NAMALWA (cell line): ENCODE results near the gene CAMK1D.
A peak's percentile ranks its signal among the peaks of the same experiment; 100 is the strongest.

ENCODE experiments used
- DNase-seq: peaks from one replicate; pipeline ENCODE4 v3.0.0-alpha.2; 2015; ENCODE audit warnings: low spot score

Gene CAMK1D

GRCh38 chr10:12797471-12798262, 448.3 kb downstream of the CAMK1D start:
- no peak for DNase-seq

DNA sequence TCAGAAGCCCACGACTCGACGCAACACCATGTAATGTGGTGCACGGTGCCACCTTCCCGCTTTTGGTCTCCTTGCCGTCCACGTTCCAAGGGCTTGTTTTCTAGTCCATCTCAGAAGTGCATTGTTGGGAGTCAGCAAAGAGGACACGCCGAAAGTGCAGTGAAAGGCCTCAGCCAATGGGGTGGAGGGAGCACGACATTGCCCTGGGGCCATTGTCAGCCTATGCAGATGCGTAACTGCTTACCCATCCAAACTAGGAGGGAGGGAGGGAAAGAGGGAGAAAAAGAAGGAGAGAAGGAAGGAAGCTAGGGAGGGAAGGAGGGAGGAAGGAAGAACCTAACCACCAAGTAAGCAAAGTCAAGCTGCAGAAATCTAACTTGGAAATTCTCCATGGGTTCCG, 449.8 kb downstream of the CAMK1D start:
- DNase-seq: no peak

DNA sequence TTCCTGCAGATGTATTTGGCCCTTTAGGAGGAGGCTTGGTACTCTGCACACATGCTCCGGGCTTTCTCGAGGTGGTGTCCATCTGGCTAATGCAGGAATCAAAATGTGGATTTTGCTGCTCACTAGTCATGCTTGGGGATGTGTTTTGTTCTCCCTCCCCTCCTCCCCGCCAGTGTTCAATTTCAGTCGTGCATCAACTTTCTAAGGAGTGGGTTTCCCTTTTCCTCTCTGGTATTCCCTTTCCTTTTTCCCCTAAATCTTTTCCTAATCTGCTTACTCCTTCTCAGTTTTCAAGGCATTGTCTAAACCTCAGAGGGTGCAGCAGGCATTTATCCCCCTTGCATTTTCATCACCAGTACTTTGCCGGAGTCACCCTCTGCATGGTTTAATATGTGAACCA, 450.4 kb downstream of the CAMK1D start:
- no peak for DNase-seq

DNA sequence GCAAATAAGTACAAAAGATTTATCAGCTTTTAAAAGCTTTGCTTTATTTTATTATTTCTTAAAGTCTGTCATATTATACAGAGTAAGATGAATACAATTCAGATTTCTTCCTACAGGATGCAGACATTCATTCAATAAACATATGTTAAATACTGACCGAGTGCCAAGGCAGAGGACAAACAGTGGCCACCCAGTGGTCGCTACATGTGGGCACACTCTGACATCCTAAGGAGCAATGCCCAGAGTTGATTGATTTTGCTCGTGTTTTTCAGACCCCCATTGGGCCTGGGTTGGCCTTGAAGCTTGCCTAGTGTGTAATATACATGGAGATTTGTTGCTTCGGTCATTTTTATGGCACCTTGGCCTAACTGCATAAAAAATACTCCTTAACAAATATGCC, 451.0 kb downstream of the CAMK1D start:
- no peak for DNase-seq

DNA sequence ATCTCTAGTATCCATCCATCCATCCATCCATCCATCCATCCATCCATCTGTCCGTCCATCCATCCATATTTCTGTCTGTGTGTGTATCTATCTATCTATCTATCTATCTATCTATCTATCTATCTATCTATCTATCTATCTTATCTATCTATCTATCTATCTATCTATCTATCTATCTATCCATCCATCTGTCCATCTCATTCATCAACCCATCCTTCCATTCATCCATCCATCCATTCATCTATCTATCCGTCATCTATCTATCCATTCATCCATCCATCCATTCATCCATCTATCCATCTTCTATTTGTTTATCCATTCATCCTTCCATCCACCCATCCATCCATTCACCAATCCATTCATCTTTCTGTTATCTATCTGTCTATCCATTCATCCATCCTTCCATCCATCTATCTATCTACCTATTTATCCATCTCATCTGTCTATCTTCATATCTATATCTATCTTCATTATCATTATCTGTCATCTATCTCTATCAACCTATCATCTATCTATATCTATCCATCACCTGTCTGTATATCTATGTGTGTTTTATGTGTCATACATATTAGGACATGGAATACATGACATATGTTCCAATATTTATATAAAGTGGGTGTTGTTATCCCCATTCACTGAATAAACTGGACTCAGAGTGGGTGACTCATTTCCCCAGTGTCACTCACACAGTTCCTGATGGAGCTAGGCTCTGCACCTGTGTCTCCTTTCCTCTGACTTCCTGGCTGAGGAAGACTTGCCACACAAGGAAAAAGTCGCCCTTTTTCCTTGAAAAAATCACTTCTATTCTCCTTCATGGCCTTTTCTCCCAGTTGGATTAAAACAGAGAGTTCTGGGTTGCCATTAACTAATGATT, 452.1 kb downstream of the CAMK1D start:
- DNase-seq: no peak

GRCh38 chr10:12803776-12804175, 454.4 kb downstream of the CAMK1D start:
- DNase-seq: no peak

DNA sequence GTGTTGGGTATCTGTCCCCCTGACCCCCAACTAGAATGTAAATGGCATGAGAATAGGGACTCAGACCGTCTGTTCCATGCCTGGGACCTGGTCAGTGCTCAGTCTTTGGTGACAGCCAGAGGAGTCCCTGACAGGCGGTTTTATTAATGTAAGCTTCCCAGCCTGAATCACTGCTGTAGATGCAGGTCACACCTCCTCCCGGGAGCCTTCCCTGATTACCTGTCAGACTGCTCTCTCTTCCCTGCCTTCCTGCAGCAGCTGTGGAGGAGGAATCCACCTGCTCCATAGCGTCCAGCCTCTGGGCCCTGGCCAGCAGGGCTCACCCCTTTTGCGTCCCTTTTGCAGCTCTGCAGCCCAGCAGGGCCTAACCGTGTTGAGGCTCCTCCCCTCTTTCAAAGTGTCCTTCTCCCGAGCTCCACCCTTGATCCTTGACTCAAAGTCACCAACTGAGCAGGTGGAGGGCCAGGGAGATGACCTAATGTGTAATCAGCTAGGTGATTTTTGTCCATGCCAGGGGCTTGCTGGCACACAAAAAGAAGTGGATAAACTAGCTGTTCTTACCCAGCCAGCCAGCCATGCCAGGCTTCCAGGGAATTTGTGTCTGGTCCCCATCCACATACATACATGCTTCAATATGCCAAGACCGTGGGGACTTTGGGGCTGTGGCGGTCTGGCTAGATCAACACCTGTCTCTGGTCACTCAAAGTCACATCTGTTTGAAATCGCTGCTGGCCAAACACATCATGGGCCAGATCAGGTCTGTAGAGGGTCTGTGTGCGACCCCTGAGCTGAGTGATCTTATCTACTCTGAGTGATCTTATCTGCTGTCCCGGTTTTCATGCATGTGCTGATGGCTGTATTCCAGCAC, 457.1 kb downstream of the CAMK1D start:
- no peak for DNase-seq

DNA sequence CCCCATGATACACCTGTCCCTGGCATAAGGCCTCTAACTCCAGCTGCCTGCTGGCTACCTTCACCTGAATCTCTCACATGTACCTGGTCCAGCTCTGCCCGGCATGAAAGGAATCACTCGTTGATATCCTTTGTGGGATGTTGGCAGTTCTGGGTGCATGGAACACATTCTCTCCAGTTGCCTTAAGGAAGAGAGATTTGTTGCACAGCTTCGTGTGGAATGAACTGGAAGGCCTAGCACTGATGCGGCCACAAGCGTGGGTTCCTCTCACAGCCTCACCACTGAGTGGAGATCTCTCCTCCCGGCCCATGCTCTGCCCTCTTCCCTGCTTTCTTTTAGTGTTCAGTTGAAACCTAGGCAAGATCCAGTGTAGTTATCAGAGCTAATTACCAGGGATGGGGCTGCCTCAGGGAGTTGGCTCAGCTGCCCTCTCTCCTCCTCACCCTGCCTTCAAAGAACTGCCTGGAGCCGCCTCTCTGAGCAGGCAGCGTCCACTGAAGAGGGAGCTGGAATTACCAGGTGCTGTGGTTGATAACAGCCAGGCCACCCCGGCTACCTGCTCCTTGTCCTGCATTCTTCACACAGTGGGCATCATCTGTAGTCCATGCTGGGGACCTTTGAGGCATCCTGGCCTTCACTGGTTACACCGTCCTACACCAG, 457.9 kb downstream of the CAMK1D start:
- DNase-seq: no peak

DNA sequence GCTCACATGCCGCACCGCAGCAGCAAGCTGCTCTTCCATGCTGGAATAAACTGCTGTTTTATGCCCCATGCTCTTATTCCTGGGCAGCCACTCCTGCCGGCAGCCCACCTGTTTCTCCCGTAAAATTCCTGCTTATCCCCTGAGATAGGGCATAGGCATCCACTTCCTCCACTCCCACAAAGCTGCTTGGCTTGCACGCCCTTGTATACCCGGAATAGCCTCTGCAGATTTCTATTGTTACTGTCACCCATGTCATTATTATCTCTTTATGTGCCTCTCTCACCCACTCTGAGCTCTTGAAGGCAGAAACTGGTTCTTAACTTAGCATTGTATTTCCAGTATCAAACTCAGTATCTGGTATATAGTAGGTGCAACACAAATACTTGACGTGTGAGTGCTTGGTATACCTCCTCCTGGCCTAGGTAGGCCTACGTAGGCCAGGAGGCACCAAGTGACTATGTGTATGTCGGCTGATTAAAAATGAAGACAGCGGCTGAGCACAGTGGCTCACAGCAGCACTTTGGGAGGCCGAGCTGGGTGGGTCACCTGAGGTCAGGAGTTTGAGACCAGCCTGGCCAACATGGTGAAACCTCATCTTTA, 458.8 kb downstream of the CAMK1D start:
- DNase-seq: no peak

DNA sequence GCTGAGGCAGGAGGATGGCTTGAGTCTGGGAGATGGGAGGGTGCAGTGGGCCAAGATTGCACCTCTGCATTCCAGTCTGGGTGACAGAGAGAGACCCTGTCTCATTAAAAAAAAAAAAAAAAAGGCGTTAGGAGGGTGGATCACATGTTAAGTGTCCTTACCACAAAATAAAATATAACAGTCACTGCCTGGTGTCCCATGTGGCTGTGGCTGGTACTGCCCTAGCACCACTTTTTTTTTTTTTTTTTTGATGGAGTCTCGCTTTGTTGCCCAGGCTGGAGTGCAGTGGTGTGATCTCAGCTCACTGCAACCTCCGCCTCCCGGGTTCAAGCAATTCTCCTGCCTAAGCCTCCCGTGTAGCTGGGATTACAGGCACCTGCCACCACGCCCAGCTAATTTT, 460.7 kb downstream of the CAMK1D start:
- peak; percentile 36 for DNase-seq

DNA sequence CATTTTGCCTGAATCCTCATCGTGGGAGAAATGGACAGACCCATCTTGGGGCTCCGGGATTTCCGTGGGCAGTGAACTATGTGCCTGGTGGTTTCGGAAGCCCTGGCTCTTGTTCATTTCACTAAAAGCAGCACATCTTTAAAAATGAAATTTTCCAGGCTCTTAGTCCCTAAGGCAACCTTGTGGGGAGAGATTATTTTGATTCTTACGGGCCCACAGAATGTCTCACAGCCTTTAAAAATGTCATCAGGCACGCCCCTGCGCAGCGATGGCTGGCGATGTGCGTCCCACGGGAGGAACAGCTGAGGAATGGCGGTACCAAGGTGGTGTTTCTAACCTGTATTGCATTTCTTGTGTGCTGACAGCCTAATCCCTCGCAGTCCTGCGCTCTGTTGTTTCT, 462.5 kb downstream of the CAMK1D start:
- DNase-seq: no peak

GRCh38 chr10:12812571-12812970, 463.2 kb downstream of the CAMK1D start:
- DNase-seq: no peak

GRCh38 chr10:12814166-12814565, 464.8 kb downstream of the CAMK1D start:
- no peak for DNase-seq

- DNase-seq: no peak
Observed at GRCh38 chr10:12819071-12819470, 469.7 kb downstream of the CAMK1D start.

DNA sequence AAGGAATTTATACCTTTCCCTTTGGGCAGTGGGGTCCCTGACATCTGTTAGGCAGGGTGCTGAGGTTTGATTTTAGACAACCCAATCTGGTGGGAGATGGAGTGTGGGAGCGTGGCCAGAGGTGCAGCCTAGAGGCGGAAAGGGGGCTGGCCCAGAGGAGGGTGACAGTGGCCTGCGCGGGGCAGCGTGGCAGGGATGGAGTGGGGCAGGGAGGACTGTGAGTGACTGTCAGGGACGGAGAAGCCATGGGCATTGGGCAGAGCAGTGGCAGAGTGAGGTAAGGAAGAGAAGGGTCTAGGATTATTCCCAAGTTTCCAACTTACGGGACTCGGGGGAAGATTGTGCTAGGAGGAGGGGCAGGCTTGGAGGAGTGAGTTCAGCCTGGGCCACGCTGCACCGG, 470.3 kb downstream of the CAMK1D start:
- no peak for DNase-seq

- DNase-seq: no peak
Observed at GRCh38 chr10:12822126-12822892, 473.0 kb downstream of the CAMK1D start.

DNA sequence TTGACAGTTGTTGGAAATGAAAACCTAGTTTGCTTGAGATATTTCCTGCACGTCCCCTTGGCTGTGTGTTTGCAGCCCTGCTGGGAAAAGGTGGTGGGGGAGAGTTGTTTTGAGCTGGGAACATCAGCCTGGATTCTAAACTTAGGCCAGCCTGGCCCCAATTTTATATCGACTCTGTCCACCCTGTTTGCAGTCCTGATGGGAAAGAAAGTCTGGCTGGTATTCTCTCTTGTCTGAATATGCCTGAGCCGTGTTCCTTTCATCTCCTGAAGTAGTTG, 473.5 kb downstream of the CAMK1D start:
- DNase-seq: no peak

DNA sequence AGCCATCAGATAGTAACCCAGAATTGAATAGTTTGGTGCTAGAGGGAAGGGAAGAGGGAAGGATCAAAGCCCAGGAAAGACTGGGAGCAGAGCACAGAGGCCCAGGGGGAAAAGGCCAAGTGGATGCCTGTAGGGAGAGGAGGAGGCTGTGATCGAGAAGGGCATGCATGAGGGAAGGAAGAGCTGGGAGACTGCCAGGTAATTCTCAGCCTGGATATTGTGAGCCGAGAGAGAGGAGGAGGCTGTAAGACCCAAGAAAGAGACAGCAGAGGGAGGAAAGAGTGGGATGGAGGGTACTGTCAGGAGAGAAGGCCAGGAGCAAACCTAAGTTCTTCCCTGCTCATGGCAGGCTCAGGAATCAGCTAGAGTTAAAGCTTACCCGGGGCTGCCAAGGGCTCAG, 474.0 kb downstream of the CAMK1D start:
- DNase-seq: no peak

- no peak for DNase-seq
Observed at GRCh38 chr10:12825260-12825849, 476.0 kb downstream of the CAMK1D start.

- no peak for DNase-seq
Observed at GRCh38 chr10:12826800-12827372, 477.5 kb downstream of the CAMK1D start.
